KMS-11 (cell line): ENCODE measurements around the gene FOXP1.

Experiments
- H2AFZ ChIP-seq: fragments of 200-600 bp; sonication (generic); 2 replicates; pipeline ENCODE4 v1.6.1; 2016; ENCODE audit warnings: antibody characterized with exemption, mixed run types, low read depth
- H3K27ac ChIP-seq: fragments of 200-600 bp; sonication (generic); 2 replicates; pipeline ENCODE4 v1.6.1; 2016; ENCODE audit warnings: mild to moderate bottlenecking, mixed run types
- H3K27me3 ChIP-seq: fragments of 200-600 bp; sonication (generic); 2 replicates; pipeline ENCODE4 v1.6.1; 2017; ENCODE audit warnings: mild to moderate bottlenecking, low read depth, mixed run types, moderate library complexity; ENCODE audit not compliant: insufficient read depth
- H3K36me3 ChIP-seq: fragments of 200-600 bp; sonication (generic); 2 replicates; pipeline ENCODE4 v1.6.1; 2017; ENCODE audit warnings: mild to moderate bottlenecking, mixed run types; ENCODE audit not compliant: insufficient read depth
- H3K4me1 ChIP-seq: fragments of 200-600 bp; sonication (generic); 2 replicates; pipeline ENCODE4 v1.6.1; 2016; ENCODE audit warnings: mild to moderate bottlenecking, low read depth, mixed run types; ENCODE audit not compliant: poor library complexity, severe bottlenecking
- H3K4me2 ChIP-seq: fragments of 200-600 bp; sonication (generic); 2 replicates; pipeline ENCODE4 v1.7.0; 2016; ENCODE audit warnings: mild to moderate bottlenecking, mixed run types
- H3K4me3 ChIP-seq: fragments of 200-600 bp; sonication (generic); IDR thresholded peaks from 2 replicates; pipeline ENCODE4 v1.6.1; 2017; ENCODE audit warnings: low read depth, low read length, mixed read lengths; ENCODE audit not compliant: insufficient read depth
- H3K79me2 ChIP-seq: fragments of 200-600 bp; sonication (generic); 2 replicates; pipeline ENCODE4 v1.6.1; 2016; ENCODE audit warnings: low read depth, mixed run types; ENCODE audit not compliant: insufficient read depth
- H3K9ac ChIP-seq: fragments of 200-600 bp; sonication (generic); 2 replicates; pipeline ENCODE4 v1.6.1; 2016; ENCODE audit warnings: mild to moderate bottlenecking, mixed run types
- H4K20me1 ChIP-seq: fragments of 200-600 bp; sonication (generic); 2 replicates; pipeline ENCODE4 v1.6.1; 2016; ENCODE audit warnings: mild to moderate bottlenecking, mixed run types; ENCODE audit not compliant: insufficient read depth
- TF ChIP-seq, protein P1 (sequence below): fragments of 200-600 bp; sonication (generic); conservative IDR thresholded peaks from 2 replicates; pipeline ENCODE4 v1.6.1; 2017; ENCODE audit warnings: low read depth, mild to moderate bottlenecking, antibody characterized with exemption, low read length, moderate library complexity, mixed read lengths

The FOXP1 gene

DNA sequence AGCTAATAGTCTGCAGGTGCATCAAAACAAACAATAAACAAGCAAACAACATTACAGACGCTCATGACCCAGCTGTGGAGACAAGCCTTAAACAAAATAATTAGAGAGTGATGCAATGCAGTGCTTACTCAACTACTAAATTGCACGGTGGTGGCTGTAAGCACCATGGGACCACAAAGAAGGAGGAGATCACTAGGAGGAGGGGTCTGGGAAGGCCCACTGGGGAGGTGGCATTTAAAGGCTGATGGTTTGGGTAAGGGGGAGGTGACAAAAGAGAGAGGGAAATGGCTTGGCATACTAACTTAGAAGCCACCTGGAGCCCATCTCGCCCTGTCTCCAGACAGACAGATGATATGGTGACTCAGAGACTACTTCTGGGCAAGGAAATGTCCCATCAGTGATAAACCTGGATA is 516.7 kb downstream of the FOXP1 start:
- peaks cover 41% of the 10 kb centered on the region for H3K4me1 ChIP-seq
- H2AFZ ChIP-seq = no peak overlapping the region
- no peaks in the 10 kb centered on the region for H3K27me3 ChIP-seq
- H3K27ac ChIP-seq = peak overlapping the region; percentile 94; the same call in 1 of the 2 replicates
- no peaks in the 10 kb centered on the region for H4K20me1 ChIP-seq
- TF ChIP-seq, protein P1, sequence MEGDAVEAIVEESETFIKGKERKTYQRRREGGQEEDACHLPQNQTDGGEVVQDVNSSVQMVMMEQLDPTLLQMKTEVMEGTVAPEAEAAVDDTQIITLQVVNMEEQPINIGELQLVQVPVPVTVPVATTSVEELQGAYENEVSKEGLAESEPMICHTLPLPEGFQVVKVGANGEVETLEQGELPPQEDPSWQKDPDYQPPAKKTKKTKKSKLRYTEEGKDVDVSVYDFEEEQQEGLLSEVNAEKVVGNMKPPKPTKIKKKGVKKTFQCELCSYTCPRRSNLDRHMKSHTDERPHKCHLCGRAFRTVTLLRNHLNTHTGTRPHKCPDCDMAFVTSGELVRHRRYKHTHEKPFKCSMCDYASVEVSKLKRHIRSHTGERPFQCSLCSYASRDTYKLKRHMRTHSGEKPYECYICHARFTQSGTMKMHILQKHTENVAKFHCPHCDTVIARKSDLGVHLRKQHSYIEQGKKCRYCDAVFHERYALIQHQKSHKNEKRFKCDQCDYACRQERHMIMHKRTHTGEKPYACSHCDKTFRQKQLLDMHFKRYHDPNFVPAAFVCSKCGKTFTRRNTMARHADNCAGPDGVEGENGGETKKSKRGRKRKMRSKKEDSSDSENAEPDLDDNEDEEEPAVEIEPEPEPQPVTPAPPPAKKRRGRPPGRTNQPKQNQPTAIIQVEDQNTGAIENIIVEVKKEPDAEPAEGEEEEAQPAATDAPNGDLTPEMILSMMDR = no peak
- H3K9ac ChIP-seq = no peak overlapping the region
- H3K36me3 ChIP-seq = no peaks in the 10 kb centered on the region
- peak overlapping the region; percentile 97 for H3K4me2 ChIP-seq
- H3K4me3 ChIP-seq = no peak overlapping the region
- peaks cover 26% of the 10 kb centered on the region for H3K79me2 ChIP-seq

DNA sequence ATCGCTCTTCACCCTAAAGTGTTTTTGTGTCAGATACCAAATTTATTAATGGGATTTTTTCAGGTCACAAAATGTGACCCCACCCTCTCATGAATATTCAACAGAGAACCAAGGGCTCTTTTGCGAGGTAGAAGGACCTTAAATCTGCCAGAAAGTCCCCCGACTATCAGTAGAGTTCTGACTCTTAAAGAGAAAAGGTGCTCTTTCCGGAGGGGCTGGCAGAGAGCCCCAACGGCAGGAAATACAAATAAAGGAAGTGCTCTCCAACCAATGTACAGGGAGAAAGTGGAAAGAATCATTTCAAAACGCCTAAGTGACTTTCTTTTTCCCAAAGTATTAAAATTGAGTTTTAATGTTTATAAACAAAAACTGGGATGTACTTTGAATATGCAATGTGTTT is 517.2 kb downstream of the FOXP1 start:
- H3K4me3 ChIP-seq = peak overlapping the region; percentile 29
- TF ChIP-seq, protein P1 = no peak
- H4K20me1 ChIP-seq = no peaks in the 10 kb centered on the region
- peak overlapping the region; percentile 97 for H3K4me2 ChIP-seq
- H3K36me3 ChIP-seq = no peaks in the 10 kb centered on the region
- no peak overlapping the region for H2AFZ ChIP-seq
- H3K4me1 ChIP-seq = peaks cover 46% of the 10 kb centered on the region
- no peaks in the 10 kb centered on the region for H3K27me3 ChIP-seq
- peaks cover 31% of the 10 kb centered on the region for H3K79me2 ChIP-seq
- H3K27ac ChIP-seq = peak overlapping the region; percentile 94; the same call in 1 of the 2 replicates
- peak overlapping the region; percentile 93; the same call in 1 of the 2 replicates for H3K9ac ChIP-seq

DNA sequence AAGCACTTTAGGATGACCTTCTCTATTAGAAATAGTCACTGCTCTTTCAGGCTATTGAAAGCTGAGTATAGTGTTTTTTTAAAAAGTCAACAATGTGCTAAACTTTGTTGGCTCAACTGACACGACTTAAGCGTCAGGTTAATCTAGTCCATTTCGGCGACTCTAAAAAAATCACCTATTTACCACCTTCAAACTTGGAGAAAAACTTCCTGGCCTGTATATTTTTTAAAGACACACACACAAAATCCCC is 517.8 kb downstream of the FOXP1 start:
- TF ChIP-seq, protein P1 = no peak
- Histone ChIP-seq H3K4me3 (peak overlapping the region; percentile 48), H3K36me3 (no peaks in the 10 kb centered on the region), H3K79me2 (peaks cover 38% of the 10 kb centered on the region), H3K27me3 (no peaks in the 10 kb centered on the region), H3K9ac (peak overlapping the region; percentile 93), H3K4me1 (peaks cover 53% of the 10 kb centered on the region), H4K20me1 (no peaks in the 10 kb centered on the region), H3K4me2 (peak overlapping the region; percentile 97), H2AFZ (peak overlapping the region; percentile 52; the same call in 1 of the 2 replicates), H3K27ac (peak overlapping the region; percentile 94)

DNA sequence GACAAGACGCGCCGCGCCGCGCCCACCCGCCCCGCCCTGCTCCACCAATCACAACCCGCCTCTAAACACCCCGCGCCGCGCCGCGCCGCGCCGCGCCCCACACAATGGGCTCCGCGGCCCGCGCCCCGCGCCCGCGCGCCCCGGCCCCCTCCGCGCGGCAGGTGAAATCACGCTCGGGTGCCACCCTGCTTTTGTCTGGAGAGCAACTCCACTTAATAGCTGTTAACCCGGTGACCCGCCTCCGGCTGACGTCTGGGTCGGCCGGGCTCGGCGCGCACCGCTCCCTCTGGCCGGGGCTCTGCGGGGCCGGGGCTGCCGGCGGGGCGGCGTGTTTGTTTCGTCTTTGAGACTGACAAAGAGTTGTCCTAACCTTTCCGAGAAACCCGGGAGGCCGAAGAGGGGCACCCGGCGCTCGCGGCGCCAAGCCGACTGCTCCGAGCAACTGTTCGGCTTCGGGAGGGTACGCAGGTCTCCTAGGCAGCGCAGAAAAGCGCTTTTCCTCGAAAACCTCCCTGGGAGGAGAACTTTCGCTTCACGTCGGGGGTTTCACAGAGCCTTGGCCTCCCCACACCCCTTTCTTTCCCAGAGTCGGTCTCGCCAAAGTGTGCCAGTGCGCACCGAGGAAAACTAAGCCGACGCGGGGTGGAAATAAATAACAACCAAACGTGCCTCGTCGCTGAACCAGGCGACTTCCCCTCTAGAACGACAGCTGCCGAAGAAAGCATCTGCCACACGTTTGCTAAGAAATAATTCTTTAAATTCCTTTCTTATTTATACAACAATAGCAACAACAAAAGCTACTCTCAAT is 518.4 kb downstream of the FOXP1 start:
- peaks cover 57% of the 10 kb centered on the region for H3K4me1 ChIP-seq

More for the DNA sequence above, 518.4 kb downstream of the FOXP1 start:
- Histone ChIP-seq H3K27ac (peak overlapping the region; percentile 94), H3K4me2 (peak overlapping the region; percentile 97), H3K27me3 (no peaks in the 10 kb centered on the region), H3K4me3 (peak overlapping the region; percentile 48), H4K20me1 (no peaks in the 10 kb centered on the region), H2AFZ (peak overlapping the region; percentile 52; the same call in 1 of the 2 replicates), H3K9ac (peak overlapping the region; percentile 93), H3K36me3 (no peaks in the 10 kb centered on the region), H3K79me2 (peaks cover 43% of the 10 kb centered on the region)
- TF ChIP-seq, protein P1 = no peak
